HG03108 (cell line): ENCODE measurements around the gene EVC2.

Experiments used
- ATAC-seq: cut with Tn5 transposase; IDR thresholded peaks from one replicate; pipeline ENCODE4 v1.9.1; 2021; ENCODE audit warnings: moderate library complexity; ENCODE audit not compliant: unreplicated experiment

The EVC2 gene

GRCh38 chr4:5708449-5709206 lies at the start of gene EVC2:
TSS of gene EVC2 (minus strand) at chr4:5708559. CDS start at chr4:5708513, 46 bp downstream.
- ATAC-seq: no peak

DNA sequence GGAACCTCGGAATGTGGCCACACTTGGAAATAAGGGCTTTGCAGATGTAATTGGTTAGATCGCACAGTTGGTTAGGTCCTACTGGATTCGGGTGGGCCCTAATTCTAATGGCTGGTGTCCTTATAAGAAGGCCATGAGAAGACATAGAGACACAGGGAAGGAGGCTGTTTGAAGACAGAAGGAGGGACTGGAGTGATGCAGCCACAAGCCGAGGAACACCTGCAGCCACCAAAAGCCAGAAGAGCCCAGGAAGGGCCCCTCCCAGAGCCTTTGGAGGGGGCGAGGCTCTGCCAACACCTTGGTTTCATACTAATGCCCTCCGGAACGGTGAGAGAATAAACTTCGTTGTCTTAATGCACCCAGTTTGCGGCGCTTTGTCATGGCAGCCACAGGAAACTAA lies 49.6 kb upstream of the EVC2 start:
- ATAC-seq: no peak

DNA sequence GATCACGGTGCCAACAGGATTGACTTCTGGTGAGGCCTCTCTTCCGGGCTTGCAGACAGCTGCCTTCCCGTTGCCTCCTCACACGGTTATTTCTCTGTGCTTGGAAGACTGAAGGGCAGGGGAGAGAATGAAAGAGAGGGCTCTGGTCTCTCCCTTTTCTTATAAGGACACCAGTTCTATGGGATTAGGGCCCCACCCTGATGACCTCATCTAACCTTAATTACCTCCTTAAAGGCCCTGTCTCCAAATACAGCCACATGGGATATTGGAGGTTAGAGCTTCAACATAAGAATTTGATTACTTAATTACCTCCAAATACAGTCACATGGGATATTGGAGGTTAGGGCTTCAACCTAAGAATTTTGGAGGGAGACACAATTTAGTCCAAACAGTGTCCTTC lies 49.2 kb upstream of the EVC2 start:
- no peak for ATAC-seq

- ATAC-seq: no peak
Measured at GRCh38 chr4:5757091-5757490, 48.7 kb upstream of the EVC2 start.

DNA sequence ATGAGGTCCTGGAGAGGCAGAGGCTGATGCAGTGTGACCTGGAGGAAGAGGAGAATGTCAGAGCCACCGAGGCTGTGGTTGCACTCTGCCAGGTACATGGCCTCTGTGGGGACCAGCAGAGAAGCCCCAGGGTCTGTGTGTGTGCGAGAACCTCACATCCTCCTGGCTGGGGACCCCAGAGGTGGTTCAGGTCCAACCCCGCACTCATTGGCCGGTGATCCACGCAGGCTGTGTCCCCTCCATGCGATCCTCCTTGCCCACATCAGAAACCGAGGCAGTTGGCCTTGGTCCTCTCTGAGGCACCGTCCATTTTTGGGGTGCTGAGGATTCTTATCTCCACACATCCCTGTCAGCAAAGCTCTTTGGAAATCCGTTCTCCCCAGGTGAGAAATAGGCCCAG lies 47.9 kb upstream of the EVC2 start:
- ATAC-seq: no peak

- no peak for ATAC-seq
Measured at GRCh38 chr4:5755679-5756078, 47.3 kb upstream of the EVC2 start.

- no peak for ATAC-seq
Measured at GRCh38 chr4:5755161-5755560, 46.8 kb upstream of the EVC2 start.

DNA sequence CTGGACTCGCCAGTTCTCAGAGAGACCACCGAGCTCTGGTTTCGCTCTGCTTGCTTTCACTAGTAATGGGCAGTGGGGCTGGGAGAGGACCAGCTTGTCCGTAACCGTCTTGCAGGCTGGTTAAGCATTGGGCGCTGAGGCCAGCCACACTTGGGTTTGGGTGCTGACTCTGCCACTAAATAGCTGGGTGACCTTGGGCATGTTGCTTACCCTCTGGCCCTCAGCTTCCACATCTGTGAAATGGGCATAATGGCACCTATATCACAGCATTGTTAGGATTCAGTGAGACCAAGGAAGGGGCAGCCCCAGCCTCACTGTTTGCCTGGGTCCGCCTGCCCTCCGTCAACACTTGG lies 46.1 kb upstream of the EVC2 start:
- ATAC-seq: no peak

DNA sequence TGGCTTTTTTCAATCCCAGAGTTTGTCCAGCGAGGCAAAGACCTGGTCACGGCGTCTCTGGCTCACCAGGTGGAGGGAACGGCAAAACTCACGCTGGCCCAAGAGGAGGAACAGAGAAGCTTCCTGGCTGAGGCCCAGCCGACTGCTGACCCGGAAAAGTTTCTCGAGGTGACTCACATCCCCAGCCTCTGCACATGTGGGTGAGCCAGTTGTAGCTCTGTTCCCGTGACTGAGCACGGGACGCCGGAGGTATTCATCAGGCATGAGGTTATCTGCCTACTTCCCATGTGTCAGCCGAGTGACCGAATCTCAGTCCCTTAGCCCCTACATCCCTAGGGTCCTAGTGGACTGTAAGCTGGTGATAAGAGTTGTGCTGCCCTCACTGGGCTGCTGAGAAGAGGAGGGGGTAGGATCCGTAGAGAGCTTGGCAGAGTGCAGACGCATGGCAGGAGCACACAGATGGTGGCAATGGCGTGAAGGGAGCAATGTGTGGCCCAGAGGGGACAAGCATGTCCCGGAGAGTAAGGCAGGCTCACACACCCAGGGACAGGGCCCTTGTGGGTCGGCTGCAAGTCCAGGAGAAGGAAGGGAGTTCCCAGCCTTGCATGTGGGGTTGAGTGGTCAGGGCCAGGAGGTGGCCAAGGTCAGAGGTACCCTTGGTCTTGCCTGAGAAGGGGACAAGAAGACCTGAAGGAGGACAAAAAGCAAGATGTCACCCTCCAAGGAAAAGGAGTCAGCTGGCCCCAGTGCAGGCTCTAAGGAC lies 45.6 kb upstream of the EVC2 start:
- no peak for ATAC-seq

DNA sequence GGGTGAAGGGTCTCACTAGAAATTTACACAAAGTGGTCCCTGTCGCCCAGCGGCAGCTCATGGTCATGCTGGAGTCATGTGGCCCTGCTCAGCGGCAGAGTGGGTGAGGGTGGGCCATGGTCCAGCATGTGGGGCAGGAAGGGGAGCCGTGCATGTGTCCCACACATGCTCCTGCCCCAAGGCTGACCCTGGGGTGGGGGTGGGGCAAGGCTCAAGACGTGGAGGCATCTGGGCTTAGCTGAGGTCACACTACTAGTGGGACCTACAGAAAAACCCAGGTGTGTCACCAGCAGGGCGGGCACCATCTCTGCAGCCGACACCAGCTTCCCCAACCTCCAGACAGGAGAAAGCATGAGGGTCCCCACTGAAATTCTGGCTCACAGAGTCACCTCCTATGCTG lies 45.0 kb upstream of the EVC2 start:
- no peak for ATAC-seq

- no peak for ATAC-seq
Measured at GRCh38 chr4:5752376-5753184, 44.2 kb upstream of the EVC2 start.

GRCh38 chr4:5751666-5752375 lies 43.5 kb upstream of the EVC2 start:
- ATAC-seq: no peak

- ATAC-seq: no peak
Measured at GRCh38 chr4:5750946-5751665, 42.7 kb upstream of the EVC2 start.

- ATAC-seq: no peak
Measured at GRCh38 chr4:5750052-5750945, 41.9 kb upstream of the EVC2 start.

- ATAC-seq: no peak
Measured at GRCh38 chr4:5749568-5749967, 41.2 kb upstream of the EVC2 start.

GRCh38 chr4:5747738-5748375 lies 39.5 kb upstream of the EVC2 start:
- no peak for ATAC-seq

DNA sequence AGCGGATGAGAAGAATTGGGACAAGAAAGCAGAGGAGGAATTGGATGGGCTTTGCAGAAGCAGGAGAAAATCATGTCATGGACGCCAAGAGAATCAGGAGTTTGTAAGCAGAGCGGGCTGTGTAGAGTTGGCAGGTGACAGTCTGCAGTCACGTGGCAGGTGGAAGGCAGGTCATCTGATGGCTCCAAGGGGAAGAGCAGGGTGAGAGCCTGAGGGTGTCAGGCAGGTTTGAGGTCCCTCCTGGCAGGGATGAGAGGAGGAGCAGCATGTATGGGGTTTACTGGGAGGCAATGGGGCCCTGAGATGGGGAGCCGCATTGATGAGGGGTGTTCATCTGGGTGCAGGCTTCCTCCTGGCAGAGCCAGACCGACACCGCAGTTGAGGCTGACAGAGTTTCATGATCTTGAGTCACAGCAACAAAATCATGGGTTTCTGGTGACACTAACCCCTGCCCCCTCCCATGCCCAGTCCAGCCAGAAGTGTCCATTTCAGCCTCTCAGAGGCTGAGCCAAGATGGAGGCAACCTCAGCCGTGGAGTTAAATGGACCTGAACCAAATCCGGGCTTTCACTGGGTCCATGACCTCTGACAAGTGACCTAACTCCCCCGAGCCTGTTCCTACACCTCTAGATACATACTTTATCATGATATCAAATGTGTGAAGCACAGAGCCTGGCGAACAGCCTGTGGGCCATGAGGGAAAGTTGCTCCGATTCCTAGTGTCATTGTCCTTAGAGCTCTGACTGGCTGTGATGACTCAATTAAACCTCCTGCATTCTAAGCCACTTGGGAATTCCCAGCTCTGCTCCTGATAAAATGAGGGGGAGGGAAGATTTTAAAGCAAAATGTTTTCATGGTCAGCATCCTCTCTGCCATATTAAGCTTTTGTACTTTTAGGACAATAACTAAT lies 38.7 kb upstream of the EVC2 start:
- ATAC-seq: no peak

- ATAC-seq: no peak
Measured at GRCh38 chr4:5746250-5746649, 37.9 kb upstream of the EVC2 start.
